ENCODE data around the gene KCNQ2.

Gene KCNQ2

GRCh38 chr20:63473555-63474449 lies 1.3 kb upstream of the KCNQ2 start:
- Histone ChIP-seq H3K27me3 (ENCODE audit: control insufficient read depth, insufficient read depth, low read length) (peaks cover 30% of the 10 kb centered on the region), H3K4me3 (ENCODE audit: low read length) (no peak overlapping the region), H3K36me3 (ENCODE audit: control insufficient read depth, low read depth, low read length) (no peaks in the 10 kb centered on the region), H3K4me1 (ENCODE audit: control insufficient read depth, low read depth, low read length) (peaks cover 11% of the 10 kb centered on the region), H3K9ac (ENCODE audit: low read length) (no peak overlapping the region), H3K27ac (ENCODE audit: low read length) (no peak overlapping the region), H3K9me3 (ENCODE audit: control insufficient read depth, low read depth, low read length) (no peaks in the 10 kb centered on the region)

GRCh38 chr20:63472862-63473390 lies 471 bp upstream of the KCNQ2 start:
- Histone ChIP-seq H3K9ac (ENCODE audit: low read length) (no peak overlapping the region), H3K27me3 (ENCODE audit: control insufficient read depth, insufficient read depth, low read length) (peaks cover 30% of the 10 kb centered on the region), H3K4me1 (ENCODE audit: control insufficient read depth, low read depth, low read length) (peaks cover 11% of the 10 kb centered on the region), H3K27ac (ENCODE audit: low read length) (no peak overlapping the region), H3K36me3 (ENCODE audit: control insufficient read depth, low read depth, low read length) (no peaks in the 10 kb centered on the region), H3K9me3 (ENCODE audit: control insufficient read depth, low read depth, low read length) (no peaks in the 10 kb centered on the region), H3K4me3 (ENCODE audit: low read length) (no peak overlapping the region)

GRCh38 chr20:63471717-63471980 lies 806 bp downstream of the KCNQ2 start:
- Histone ChIP-seq H3K4me3 (ENCODE audit: low read length) (peak overlapping the region; percentile 68), H3K27ac (ENCODE audit: low read length) (no peak overlapping the region), H3K27me3 (ENCODE audit: control insufficient read depth, insufficient read depth, low read length) (peaks cover 30% of the 10 kb centered on the region), H3K9me3 (ENCODE audit: control insufficient read depth, low read depth, low read length) (no peaks in the 10 kb centered on the region), H3K9ac (ENCODE audit: low read length) (no peak overlapping the region), H3K4me1 (ENCODE audit: control insufficient read depth, low read depth, low read length) (peaks cover 6% of the 10 kb centered on the region), H3K36me3 (ENCODE audit: control insufficient read depth, low read depth, low read length) (no peaks in the 10 kb centered on the region)

GRCh38 chr20:63471002-63471716 lies 1.3 kb downstream of the KCNQ2 start:
- Histone ChIP-seq H3K9ac (ENCODE audit: low read length) (no peak overlapping the region), H3K4me3 (ENCODE audit: low read length) (peak overlapping the region; percentile 68), H3K27me3 (ENCODE audit: control insufficient read depth, insufficient read depth, low read length) (peaks cover 30% of the 10 kb centered on the region), H3K27ac (ENCODE audit: low read length) (no peak overlapping the region), H3K4me1 (ENCODE audit: control insufficient read depth, low read depth, low read length) (peaks cover 6% of the 10 kb centered on the region), H3K9me3 (ENCODE audit: control insufficient read depth, low read depth, low read length) (no peaks in the 10 kb centered on the region), H3K36me3 (ENCODE audit: control insufficient read depth, low read depth, low read length) (no peaks in the 10 kb centered on the region)

GRCh38 chr20:63470410-63470809 lies 2.0 kb downstream of the KCNQ2 start:
- Histone ChIP-seq H3K27me3 (ENCODE audit: control insufficient read depth, insufficient read depth, low read length) (peaks cover 25% of the 10 kb centered on the region), H3K36me3 (ENCODE audit: control insufficient read depth, low read depth, low read length) (no peaks in the 10 kb centered on the region), H3K4me1 (ENCODE audit: control insufficient read depth, low read depth, low read length) (peaks cover 6% of the 10 kb centered on the region), H3K9ac (ENCODE audit: low read length) (no peak overlapping the region), H3K4me3 (ENCODE audit: low read length) (peak overlapping the region; percentile 68), H3K27ac (ENCODE audit: low read length) (no peak overlapping the region), H3K9me3 (ENCODE audit: control insufficient read depth, low read depth, low read length) (no peaks in the 10 kb centered on the region)

GRCh38 chr20:63469713-63470101 lies 2.7 kb downstream of the KCNQ2 start:
- peaks cover 6% of the 10 kb centered on the region for H3K4me1 ChIP-seq (ENCODE audit: control insufficient read depth, low read depth, low read length)
- H3K9me3 ChIP-seq (ENCODE audit: control insufficient read depth, low read depth, low read length) = no peaks in the 10 kb centered on the region
- no peak overlapping the region for H3K9ac ChIP-seq (ENCODE audit: low read length)
- H3K4me3 ChIP-seq (ENCODE audit: low read length) = no peak overlapping the region
- peaks cover 18% of the 10 kb centered on the region for H3K27me3 ChIP-seq (ENCODE audit: control insufficient read depth, insufficient read depth, low read length)
- H3K36me3 ChIP-seq (ENCODE audit: control insufficient read depth, low read depth, low read length) = no peaks in the 10 kb centered on the region
- no peak overlapping the region for H3K27ac ChIP-seq (ENCODE audit: low read length)

GRCh38 chr20:63469019-63469712 lies 3.3 kb downstream of the KCNQ2 start:
- Histone ChIP-seq H3K4me3 (ENCODE audit: low read length) (no peak overlapping the region), H3K27ac (ENCODE audit: low read length) (no peak overlapping the region), H3K9ac (ENCODE audit: low read length) (no peak overlapping the region), H3K27me3 (ENCODE audit: control insufficient read depth, insufficient read depth, low read length) (peaks cover 13% of the 10 kb centered on the region), H3K4me1 (ENCODE audit: control insufficient read depth, low read depth, low read length) (peaks cover 6% of the 10 kb centered on the region), H3K9me3 (ENCODE audit: control insufficient read depth, low read depth, low read length) (no peaks in the 10 kb centered on the region), H3K36me3 (ENCODE audit: control insufficient read depth, low read depth, low read length) (no peaks in the 10 kb centered on the region)

GRCh38 chr20:63468421-63468820 lies 4.0 kb downstream of the KCNQ2 start:
- Histone ChIP-seq H3K27me3 (ENCODE audit: control insufficient read depth, insufficient read depth, low read length) (peaks cover 5% of the 10 kb centered on the region), H3K4me1 (ENCODE audit: control insufficient read depth, low read depth, low read length) (peaks cover 6% of the 10 kb centered on the region), H3K27ac (ENCODE audit: low read length) (no peak overlapping the region), H3K4me3 (ENCODE audit: low read length) (no peak overlapping the region), H3K36me3 (ENCODE audit: control insufficient read depth, low read depth, low read length) (no peaks in the 10 kb centered on the region), H3K9me3 (ENCODE audit: control insufficient read depth, low read depth, low read length) (no peaks in the 10 kb centered on the region), H3K9ac (ENCODE audit: low read length) (no peak overlapping the region)

GRCh38 chr20:63467294-63468083 lies 5.0 kb downstream of the KCNQ2 start:
- H3K4me3 ChIP-seq (ENCODE audit: low read length) = no peak overlapping the region
- no peaks in the 10 kb centered on the region for H3K9me3 ChIP-seq (ENCODE audit: control insufficient read depth, low read depth, low read length)
- no peak overlapping the region for H3K27ac ChIP-seq (ENCODE audit: low read length)
- peaks cover 6% of the 10 kb centered on the region for H3K4me1 ChIP-seq (ENCODE audit: control insufficient read depth, low read depth, low read length)
- no peak overlapping the region for H3K9ac ChIP-seq (ENCODE audit: low read length)
- no peaks in the 10 kb centered on the region for H3K36me3 ChIP-seq (ENCODE audit: control insufficient read depth, low read depth, low read length)
- H3K27me3 ChIP-seq (ENCODE audit: control insufficient read depth, insufficient read depth, low read length) = no peaks in the 10 kb centered on the region

- H3K9me3 ChIP-seq (ENCODE audit: control insufficient read depth, low read depth, low read length) = no peaks in the 10 kb centered on the region
- H3K27me3 ChIP-seq (ENCODE audit: control insufficient read depth, insufficient read depth, low read length) = no peaks in the 10 kb centered on the region
- no peak overlapping the region for H3K27ac ChIP-seq (ENCODE audit: low read length)
- H3K36me3 ChIP-seq (ENCODE audit: control insufficient read depth, low read depth, low read length) = no peaks in the 10 kb centered on the region
- H3K9ac ChIP-seq (ENCODE audit: low read length) = no peak overlapping the region
- peaks cover 6% of the 10 kb centered on the region for H3K4me1 ChIP-seq (ENCODE audit: control insufficient read depth, low read depth, low read length)
- H3K4me3 ChIP-seq (ENCODE audit: low read length) = no peak overlapping the region
Observed at GRCh38 chr20:63466861-63467260, 5.6 kb downstream of the KCNQ2 start.

Measured in iPS-18a (cell line).